NCI-H345 treated with DMSO at 0.1 percent for 48 hours (cell line): Measurements from ENCODE around the gene STOML2.
"Not testable (repeated sequence)": the region's sequence is repeated elsewhere in the genome, so short reads cannot be mapped to it uniquely, and the experiment has no call there.

Experiments
- DNase-seq: peaks from one replicate; lab custom pipeline; 2025; ENCODE audit not compliant: unreplicated experiment; lab: John Stamatoyannopoulos, UW

The STOML2 gene

DNA sequence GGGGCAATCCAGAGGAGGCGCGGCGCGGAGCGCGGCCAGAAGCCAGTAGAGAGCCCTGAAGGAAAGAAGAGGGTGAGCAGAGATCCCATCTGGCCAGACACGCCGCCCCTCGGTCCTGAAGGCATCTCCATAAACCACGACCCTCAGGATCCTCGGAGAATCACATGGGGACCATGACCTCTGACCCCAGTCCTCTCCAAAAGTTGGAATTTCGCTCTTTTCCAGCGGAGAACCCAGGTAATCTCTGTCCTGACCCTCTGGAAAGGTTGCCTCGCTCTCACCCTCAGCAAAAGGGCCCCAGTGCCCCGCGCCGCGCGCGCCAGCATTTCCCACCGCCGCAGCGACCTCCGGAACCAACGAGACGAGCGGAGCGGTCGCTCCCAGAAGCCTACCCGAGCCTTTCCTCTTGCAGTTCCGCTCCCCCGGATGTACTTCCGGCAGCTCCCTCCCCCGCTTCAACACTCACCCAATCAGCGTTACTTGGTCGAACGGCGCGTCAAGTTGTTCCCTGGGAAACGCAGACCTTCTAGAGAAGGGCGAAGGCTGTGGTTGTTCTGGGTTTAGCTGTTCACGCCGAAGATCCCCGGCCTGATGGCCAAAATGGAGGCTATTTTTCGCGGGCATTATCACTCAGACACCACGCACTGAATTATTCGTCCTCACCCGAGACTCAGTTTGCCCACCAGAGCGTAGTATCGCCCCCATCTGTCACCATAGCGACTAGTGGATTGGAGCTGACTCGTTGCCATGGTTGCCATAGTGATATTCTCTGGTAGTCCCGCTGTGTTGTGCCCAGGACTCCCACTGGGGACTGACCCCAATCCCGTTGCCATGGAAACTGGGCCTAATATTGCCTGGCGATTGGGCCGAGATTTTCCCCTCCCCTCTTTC is at the start of gene STOML2:
STOML2 (minus strand) TSS at position 363 of the 891 bp plus-strand sequence; CDS start at position 326, 37 bp downstream.
- DNase-seq: peak; percentile 93

DNA sequence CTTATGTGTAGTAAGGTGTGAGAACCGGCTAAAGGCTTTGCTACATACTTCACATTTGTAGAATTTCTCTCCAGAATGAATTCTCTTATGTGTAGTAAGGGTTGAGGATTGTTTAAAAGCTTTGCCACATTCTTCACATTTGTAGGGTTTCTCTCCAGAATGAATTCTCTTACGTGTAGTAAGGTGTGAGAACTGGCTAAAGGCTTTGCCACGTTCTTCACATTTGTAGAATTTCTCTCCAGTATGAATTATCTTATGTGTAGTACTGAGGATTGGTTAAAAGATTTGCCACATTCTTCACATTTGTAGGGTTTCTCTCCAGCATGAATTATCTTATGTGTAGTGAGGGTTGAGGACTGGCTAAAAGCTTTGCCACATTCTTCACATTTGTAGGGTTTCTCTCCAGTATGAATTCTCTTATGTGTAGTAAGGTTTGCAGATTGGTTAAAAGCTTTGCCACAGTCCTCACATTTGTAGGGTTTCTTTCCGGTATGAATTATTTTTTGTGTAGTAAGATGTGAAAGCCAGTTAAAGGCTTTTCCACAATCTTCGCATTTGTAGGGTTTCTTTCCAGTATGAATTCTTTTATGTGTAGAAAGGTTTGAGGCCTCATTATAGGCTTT is 45.1 kb upstream of the STOML2 start:
- not testable (repeated sequence) for DNase-seq

GRCh38 chr9:35142037-35142436 is 39.1 kb upstream of the STOML2 start:
- no peak for DNase-seq

DNA sequence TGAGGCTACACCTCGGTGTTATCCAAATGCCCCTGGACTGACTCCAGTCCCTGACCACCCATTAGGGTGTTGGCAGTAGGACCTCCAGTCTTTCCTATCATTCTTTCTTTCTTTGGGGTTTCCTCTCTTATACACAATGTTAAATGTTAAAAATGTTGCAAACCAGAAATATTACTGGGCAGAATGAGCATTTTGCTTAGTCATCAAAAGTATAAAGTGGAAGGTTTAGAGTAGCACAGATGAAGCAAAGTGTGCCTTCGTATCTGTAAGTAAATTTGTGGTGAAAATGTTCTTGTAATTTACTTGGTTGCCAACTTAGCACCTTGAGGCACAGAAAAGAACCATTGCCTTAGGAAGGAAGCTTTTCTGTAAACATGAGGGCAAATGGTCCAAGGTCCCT is 37.2 kb upstream of the STOML2 start:
- DNase-seq: no peak

GRCh38 chr9:35136866-35137265 is 33.9 kb upstream of the STOML2 start:
- no peak for DNase-seq

DNA sequence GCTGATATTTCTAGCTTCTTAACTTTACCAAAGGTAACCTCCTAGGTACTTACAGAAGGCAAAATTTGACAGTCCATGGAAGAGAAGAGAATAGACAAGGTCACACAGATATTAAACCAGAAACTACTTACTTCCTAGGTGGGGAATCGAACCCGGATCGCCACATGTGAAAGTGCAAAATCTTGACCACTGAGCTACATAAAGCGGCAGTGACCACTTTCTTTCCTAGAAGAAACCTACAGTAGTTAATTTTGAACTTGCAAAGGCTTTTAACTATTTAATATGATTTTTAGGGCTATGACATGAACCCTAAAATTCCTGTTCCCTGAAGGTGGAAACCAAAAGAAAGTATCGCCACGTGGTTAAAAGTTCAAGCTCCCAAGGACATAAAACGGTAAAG is 33.1 kb upstream of the STOML2 start:
- DNase-seq: no peak

- no peak for DNase-seq
These were observed 32.0 kb upstream of the STOML2 start for GRCh38 chr9:35134920-35135319.

DNA sequence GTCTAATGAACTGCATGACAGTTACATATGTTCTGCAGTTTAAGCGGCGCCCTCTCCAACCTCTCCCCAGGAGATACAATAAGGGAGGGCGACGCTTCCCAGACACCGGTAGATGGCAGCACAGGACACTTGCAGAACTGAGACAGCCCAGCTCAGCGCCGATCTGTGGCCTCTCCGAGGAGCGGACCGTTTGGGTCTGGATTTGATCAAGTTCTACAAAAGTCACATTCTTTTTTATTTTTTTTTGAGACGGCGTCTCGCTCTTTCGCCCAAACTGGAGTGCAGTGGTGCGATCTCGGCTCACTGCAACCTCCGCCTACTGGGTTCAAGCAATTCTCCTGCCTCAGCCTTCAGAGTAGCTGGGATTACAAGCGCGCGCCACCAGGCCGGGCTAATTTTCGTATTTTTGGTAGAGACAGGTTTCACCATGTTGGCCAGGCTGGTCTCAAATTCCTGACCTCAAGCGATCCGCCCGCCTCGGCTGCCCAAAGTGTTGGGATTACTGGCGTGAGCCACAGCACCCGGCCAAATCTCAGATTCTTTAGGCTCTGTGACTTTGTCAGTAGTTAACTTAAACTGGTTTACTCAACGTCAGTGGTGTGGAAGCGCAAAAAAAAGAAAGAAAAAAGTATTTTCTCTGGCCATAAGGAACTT is 14.1 kb upstream of the STOML2 start:
- peak; percentile 78 for DNase-seq

DNA sequence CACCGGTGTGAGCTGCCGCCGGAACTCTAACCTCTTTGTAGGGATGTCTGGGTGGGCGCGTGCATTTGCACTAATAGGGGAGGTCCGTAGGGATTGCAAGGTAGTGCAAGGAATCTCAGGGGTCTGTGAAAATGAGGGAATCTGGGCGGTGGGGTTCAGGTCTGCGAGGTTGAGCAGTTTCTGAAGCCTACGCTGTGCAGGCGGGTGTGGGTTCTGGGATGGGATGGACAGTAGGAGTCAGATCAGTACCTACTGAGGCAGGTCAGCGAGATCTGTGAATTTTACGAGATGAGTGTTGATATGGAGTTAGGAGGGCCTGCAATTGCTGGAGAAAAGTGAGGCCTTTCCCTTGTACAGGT is 13.6 kb upstream of the STOML2 start:
- no peak for DNase-seq

GRCh38 chr9:35115680-35116538 is 13.0 kb upstream of the STOML2 start, which contains the start of gene ATOSB:
Gene ATOSB (minus strand): TSS chr9:35115862. CDS start chr9:35108274, 7,588 bp downstream.
- DNase-seq: peak; percentile 92

GRCh38 chr9:35114840-35115628 is 12.1 kb upstream of the STOML2 start:
- DNase-seq: no peak

GRCh38 chr9:35114113-35114839 is 11.3 kb upstream of the STOML2 start:
- DNase-seq: peak; percentile 21

DNA sequence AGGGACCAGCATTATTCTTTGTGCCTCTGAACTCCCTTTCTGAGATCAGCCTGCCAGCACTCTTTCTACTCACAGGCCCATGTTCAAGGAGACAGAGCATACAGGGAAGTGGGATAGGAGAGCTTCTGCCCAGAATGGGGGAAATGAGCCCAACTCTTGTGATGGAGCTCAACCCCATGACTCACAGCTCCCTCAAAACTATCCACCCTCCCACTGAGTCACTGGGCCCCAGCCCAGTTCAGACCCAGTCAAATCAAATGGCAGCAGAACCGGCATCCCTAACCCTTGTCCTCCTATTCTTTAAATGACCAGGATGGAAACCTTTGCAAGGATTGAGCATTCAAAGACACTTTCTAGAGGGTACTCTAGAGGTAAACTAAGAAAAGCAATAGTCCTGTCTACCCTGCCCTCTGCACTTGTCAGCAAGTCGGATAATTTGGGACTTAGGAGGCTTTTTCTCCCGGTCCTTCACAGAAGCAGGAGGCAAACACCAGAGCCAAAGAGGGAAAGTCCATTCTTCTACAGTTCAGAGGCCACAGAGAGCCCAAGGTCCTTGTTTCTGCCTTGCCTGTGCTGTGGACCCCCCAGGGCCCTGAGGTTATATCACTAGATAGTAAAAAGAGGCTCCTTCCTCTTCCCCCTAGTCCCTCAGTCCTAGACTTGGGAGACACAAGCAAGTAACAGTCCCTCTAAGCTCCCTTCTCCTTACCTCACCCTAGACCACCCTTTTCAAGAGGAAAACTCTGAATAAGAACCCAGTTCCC is 9.5 kb upstream of the STOML2 start:
- DNase-seq: no peak

GRCh38 chr9:35111001-35111933 is 8.3 kb upstream of the STOML2 start:
- DNase-seq: peak; percentile 94

GRCh38 chr9:35110327-35110761 is 7.4 kb upstream of the STOML2 start:
- no peak for DNase-seq

- no peak for DNase-seq
These were observed 6.1 kb upstream of the STOML2 start for GRCh38 chr9:35108946-35109575.

DNA sequence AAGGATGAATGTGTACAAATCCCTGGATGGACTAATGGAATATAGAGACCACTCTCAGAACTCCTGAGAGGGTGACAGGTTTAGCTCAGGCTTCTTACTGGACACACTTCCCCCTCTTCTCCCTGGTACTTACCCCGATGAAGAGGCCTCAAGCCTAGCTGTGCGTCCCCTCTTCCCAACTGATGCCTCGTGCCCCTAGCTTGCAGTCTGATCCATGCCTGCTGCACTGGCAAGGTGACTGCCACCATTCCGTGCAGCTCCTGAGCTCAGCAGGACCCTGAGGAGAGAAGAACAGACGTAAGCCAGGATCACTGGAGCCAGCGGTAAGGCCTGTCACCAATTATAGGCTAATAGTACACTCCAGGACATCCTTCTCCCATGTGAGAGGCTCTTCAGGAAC is 5.5 kb upstream of the STOML2 start:
- no peak for DNase-seq
